HCT116 (cell line): Measurements from ENCODE around the gene ABHD11. TPM values are rescaled to one million over a fixed set of nuclear protein-coding genes. Genes with fewer than 3 reads are reported as not detected.
A peak's percentile ranks its signal among the peaks of the same experiment; 100 is the strongest.

Experiments used
- ATAC-seq: fragments of 200-7000 bp; cut with Tn5 transposase; 2 replicates; pipeline ENCODE4 v1.9.1; 2020; ENCODE audit warnings: mild to moderate bottlenecking, moderate library complexity
- BruUV-seq: library from RNA; stranded (reverse); fragments of 400-500 nt; replicated peaks from 2 replicates; lab custom pipeline; 2021; lab: Mats Ljungman, UMichigan
- CTCF ChIA-PET: fragments of 300-600 bp; sonication (Branson Sonifier 250); formaldehyde crosslinking; loops from one replicate; lab custom pipeline; 2021; ENCODE audit warnings: antibody characterized with exemption; lab: Charles Lee
- POLR2A ChIA-PET: fragments of 300-600, 350-600 bp; sonication (Branson Sonifier 250); formaldehyde crosslinking; loops from one replicate; lab custom pipeline; 2021; ENCODE audit warnings: antibody characterized with exemption; lab: Charles Lee
- RAD21 ChIA-PET, 2 experiments: fragments of 300-600 bp; sonication (Branson Sonifier 250); formaldehyde crosslinking; loops; one replicate each; lab custom pipeline; 2023; ENCODE audit warnings: low total read pairs in 2 of 2; ENCODE audit not compliant: uncharacterized antibody in 2 of 2, unreplicated experiment in 2 of 2, low non-redundant PET in 1 of 2; lab: Charles Lee
- DNase-seq: peaks from one replicate; pipeline ENCODE4 v3.0.0-alpha.2; 2010; ENCODE audit warnings: low read depth, low spot score
- H2AFZ ChIP-seq: fragments of 200-600 bp; shearing (Covaris generic), sonication (generic); 2 replicates; pipeline ENCODE4 v1.6.1; 2017; ENCODE audit warnings: low read depth, mixed run types, mixed read lengths, antibody characterized with exemption, low read length; ENCODE audit not compliant: poor library complexity, severe bottlenecking
- H3K27ac ChIP-seq: 2 replicates; pipeline ENCODE4 v1.5.1; 2012; ENCODE audit warnings: low read depth, low read length
- H3K27me3 ChIP-seq: fragments of 200-600 bp; sonication (generic); 2 replicates; pipeline ENCODE4 v1.6.1; 2016; ENCODE audit warnings: mixed run types, low read length, mixed read lengths; ENCODE audit not compliant: insufficient read depth
- H3K36me3 ChIP-seq, 2 experiments: fragments of 200-500 bp in 1 of 2; fragments of 200-600 bp in 1 of 2; sonication (Bioruptor generic) in 1 of 2; sonication (generic) in 1 of 2; 2 replicates each; pipeline versions ENCODE4 v1.5.1 to v1.6.1; 2014 to 2016; ENCODE audit warnings: low read length in 2 of 2, inconsistent platforms in 1 of 2, mixed read lengths in 1 of 2, mixed run types in 1 of 2; ENCODE audit not compliant: insufficient read depth in 2 of 2, control insufficient read depth in 1 of 2
- H3K4me1 ChIP-seq, 2 experiments: fragments of 200-600 bp in 1 of 2; sonication (generic) in 1 of 2; 2 replicates each; pipeline versions ENCODE4 v1.5.1 to v1.6.1; 2012 to 2017; ENCODE audit warnings: low read length in 2 of 2, inconsistent platforms in 1 of 2, mild to moderate bottlenecking in 1 of 2, mixed read lengths in 1 of 2, mixed run types in 1 of 2, moderate library complexity in 1 of 2; ENCODE audit not compliant: insufficient read depth in 2 of 2, control insufficient read depth in 1 of 2
- H3K4me2 ChIP-seq: fragments of 200-600 bp; sonication (generic); 2 replicates; pipeline ENCODE4 v1.6.1; 2017; ENCODE audit warnings: mixed run types, low read length, mixed read lengths
- H3K4me3 ChIP-seq, 2 experiments: fragments of 200-600 bp in 1 of 2; sonication (generic) in 1 of 2; replicated peaks in 1 of 2; 2 replicates each; pipeline ENCODE4 v1.5.1; 2011 to 2016; ENCODE audit warnings: low read length in 2 of 2, control low read depth in 1 of 2, low read depth in 1 of 2, mild to moderate bottlenecking in 1 of 2, mixed read lengths in 1 of 2, mixed run types in 1 of 2
- H3K79me2 ChIP-seq: fragments of 200-600 bp; sonication (generic); 2 replicates; pipeline ENCODE4 v1.6.1; 2017; ENCODE audit warnings: mild to moderate bottlenecking, mixed run types, low read length, moderate library complexity, mixed read lengths; ENCODE audit not compliant: insufficient read depth
- H3K9ac ChIP-seq: fragments of 200-600 bp; sonication (generic); 2 replicates; pipeline ENCODE4 v1.6.1; 2016; ENCODE audit warnings: low read length, mixed read lengths
- H3K9me2 ChIP-seq: fragments of 200-600 bp; sonication (generic), shearing (Covaris generic); 2 replicates; pipeline ENCODE4 v1.6.1; 2017; ENCODE audit warnings: mixed run types, mild to moderate bottlenecking, moderate library complexity; ENCODE audit not compliant: insufficient read depth
- H3K9me3 ChIP-seq, 2 experiments: fragments of 200-500 bp in 1 of 2; fragments of 200-600 bp in 1 of 2; sonication (Bioruptor generic) in 1 of 2; sonication (generic) in 1 of 2; 2 replicates each; pipeline ENCODE4 v1.6.1; 2014 to 2017; ENCODE audit warnings: low read length in 2 of 2, mixed read lengths in 2 of 2, inconsistent platforms in 1 of 2, low read depth in 1 of 2, mild to moderate bottlenecking in 1 of 2, mixed run types in 1 of 2, moderate library complexity in 1 of 2; ENCODE audit not compliant: control insufficient read depth in 1 of 2, insufficient read depth in 1 of 2
- H4K20me1 ChIP-seq: fragments of 200-600 bp; sonication (generic), shearing (Covaris generic); 2 replicates; pipeline ENCODE4 v1.6.1; 2017; ENCODE audit warnings: mixed run types, mild to moderate bottlenecking, moderate library complexity; ENCODE audit not compliant: insufficient read depth
- CTCF ChIP-seq, 3 experiments: fragments of 200-600 bp in 1 of 3; sonication (generic) in 1 of 3; IDR thresholded peaks in 2 of 3; conservative IDR thresholded peaks in 1 of 3; 2 replicates each; pipeline ENCODE4 v1.5.1; 2012 to 2017; ENCODE audit warnings: low read depth in 2 of 3, low read length in 2 of 3, antibody characterized with exemption in 1 of 3, borderline replicate concordance in 1 of 3, control low read depth in 1 of 3, mild to moderate bottlenecking in 1 of 3, mixed read lengths in 1 of 3, mixed run types in 1 of 3, moderate library complexity in 1 of 3; ENCODE audit not compliant: insufficient read depth in 1 of 3
- SIN3A ChIP-seq: IDR thresholded peaks from 2 replicates; pipeline ENCODE4 v1.6.1; 2012; ENCODE audit warnings: low read depth
- TCF7L2 ChIP-seq: IDR thresholded peaks from 2 replicates; pipeline ENCODE4 v1.7.0; 2011; ENCODE audit warnings: borderline replicate concordance, inconsistent platforms; ENCODE audit not compliant: insufficient read depth, insufficient read length; ENCODE audit errors: extremely low read depth
- ZNF274 ChIP-seq: fragments of 200-500 bp; sonication (Bioruptor generic); IDR thresholded peaks from 2 replicates; pipeline ENCODE4 v1.6.1; 2014; ENCODE audit warnings: mild to moderate bottlenecking, low read depth, low read length, inconsistent platforms
- intact Hi-C: fragments of 100-400 bp; cut with micrococcal nuclease; formaldehyde crosslinking; loops from 2 replicates; pipeline ENCODE4 v1.10.0; 2022
- total RNA-seq: library from RNA; stranded (reverse); gene quantifications from one replicate; pipeline ENCODE4 v1.2.1, GENCODE V29; 2021; ENCODE audit not compliant: unreplicated experiment
- TF ChIP-seq, protein P1 (sequence below): IDR thresholded peaks from 2 replicates; pipeline ENCODE4 v1.6.1; 2012

ABHD11 gene
- total RNA-seq, 1 experiment from 2014 or later = 69.8 TPM

- TF ChIP-seq CTCF (IDR thresholded peaks at IDR 0.05 in 2 of 3, conservative IDR thresholded peaks at IDR 0.05 in 1 of 3; ENCODE audit: borderline replicate concordance in 1 of 3, insufficient read depth in 1 of 3, low read depth in 2 of 3, low read length in 2 of 3) (no peak), ZNF274 (no peak), SIN3A (no peak)
- TF ChIP-seq, protein P1, sequence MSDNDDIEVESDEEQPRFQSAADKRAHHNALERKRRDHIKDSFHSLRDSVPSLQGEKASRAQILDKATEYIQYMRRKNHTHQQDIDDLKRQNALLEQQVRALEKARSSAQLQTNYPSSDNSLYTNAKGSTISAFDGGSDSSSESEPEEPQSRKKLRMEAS = peak; percentile 12; the same call in 1 of the 2 replicates
Measured at GRCh38 chr7:73770002-73770859, 31.6 kb upstream of the ABHD11 start, which contains the start of gene CLDN3 (continued).

- Histone ChIP-seq H3K4me1 (peaks cover 12 to 31% of the 10 kb centered on the region in 2 experiments; a peak in 3 of 4 replicates), H3K36me3 (no peaks in the 10 kb centered on the region), H3K9ac (peak overlapping the region; percentile 50), H3K9me3 (no peaks in the 10 kb centered on the region), H4K20me1 (no peaks in the 10 kb centered on the region), H3K9me2 (no peaks in the 10 kb centered on the region), H2AFZ (no peak overlapping the region), H3K4me2 (peak overlapping the region; percentile 95), H3K27me3 (no peaks in the 10 kb centered on the region), H3K79me2 (no peaks in the 10 kb centered on the region), H3K27ac (peak overlapping the region; percentile 78; the same call in 1 of the 2 replicates), H3K4me3 (peak overlapping the region; percentile 44 to 66)
- no peak for DNase-seq
- ATAC-seq = no peak; the same call in 1 of the 2 replicates
- intact Hi-C loops = no loop called here
- ChIA-PET RAD21 (no interaction called here), CTCF (no interaction called here), POLR2A (interaction anchor here (0.8 to 2.0 kb wide), 7 partner anchors 29 to 528 kb away, joined by 3 to 11 read pairs (median 4); partner anchors contain the start of genes ABHD11 and CLDN4)
- TF ChIP-seq TCF7L2 = no peak
- TSS peak; percentile 79 for BruUV-seq
Measured at GRCh38 chr7:73769481-73770001, 30.9 kb upstream of the ABHD11 start.
